ENCODE data around the gene UBE2E2.

UBE2E2 gene

DNA sequence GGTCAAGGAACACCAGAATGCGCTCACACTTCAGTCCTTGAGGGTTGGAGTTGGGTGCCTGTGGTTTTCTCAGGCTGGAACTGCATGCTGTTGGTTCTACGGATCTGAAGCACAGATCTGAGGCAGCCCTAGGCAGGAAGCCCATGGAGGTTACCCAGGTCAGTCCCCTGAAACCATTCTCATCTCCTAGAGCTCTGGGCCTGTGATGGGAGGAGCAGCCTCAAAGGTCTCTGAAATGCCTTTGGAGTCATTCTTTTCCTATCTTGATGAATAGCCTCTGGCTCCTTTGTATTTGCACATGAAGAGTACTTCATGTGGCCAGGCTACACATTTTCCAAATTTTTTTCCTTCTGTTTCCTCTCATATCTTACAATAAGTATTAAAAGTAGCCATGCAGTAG lies 423.3 kb downstream of the UBE2E2 start:
- Histone ChIP-seq H3K9me3 (no peaks in the 10 kb centered on the region), H3K36me3 (replicated peaks) (no peaks in the 10 kb centered on the region), H3K4me1 (no peaks in the 10 kb centered on the region), H3K27me3 (ENCODE audit: low read depth) (no peaks in the 10 kb centered on the region), H3K4me3 (no peak overlapping the region)
- no peak for DNase-seq (ENCODE audit: low spot score in 2 of 2)
- in situ Hi-C loops (cut with MboI; ENCODE audit: low sequenced_read_pairs): no loop called here

DNA sequence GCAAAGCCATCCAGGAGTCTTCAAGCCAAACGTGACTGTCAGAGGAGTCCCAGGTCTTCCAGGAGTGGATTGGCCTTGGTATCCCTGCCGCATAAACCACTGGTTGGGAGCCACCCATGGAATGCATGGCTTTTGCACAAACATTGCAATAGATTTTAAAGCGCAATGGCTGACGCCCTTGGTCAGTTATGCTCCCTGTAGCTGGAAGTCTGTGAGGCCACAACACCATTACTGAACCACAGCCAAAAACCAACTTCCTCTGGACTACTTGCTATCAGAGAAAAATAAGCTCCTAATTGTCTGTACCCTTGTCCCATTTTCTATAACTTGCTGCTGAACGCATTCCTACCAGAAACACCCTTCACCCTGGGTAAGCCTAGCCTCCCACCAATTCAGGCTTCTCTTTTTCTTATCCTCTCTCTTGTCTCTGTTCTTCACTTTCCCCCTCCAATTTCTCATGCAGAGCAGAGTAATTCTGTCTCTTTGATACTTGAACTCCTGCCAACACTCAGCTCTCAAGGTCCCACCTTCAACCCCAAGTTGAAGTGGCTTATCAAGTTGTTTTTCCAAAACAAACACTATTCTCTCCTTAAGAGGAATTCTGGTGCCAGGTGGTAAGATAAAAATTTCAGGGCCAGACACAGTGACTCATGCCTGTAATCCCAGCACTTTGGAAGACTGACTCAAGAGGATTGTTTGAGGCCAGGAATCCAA lies 426.2 kb downstream of the UBE2E2 start:
- Histone ChIP-seq H3K36me3 (replicated peaks) (no peaks in the 10 kb centered on the region), H3K27me3 (ENCODE audit: low read depth) (no peaks in the 10 kb centered on the region), H3K4me3 (no peak overlapping the region), H3K9me3 (no peaks in the 10 kb centered on the region), H3K4me1 (no peaks in the 10 kb centered on the region)
- in situ Hi-C loops (cut with MboI; ENCODE audit: low sequenced_read_pairs): no loop called here
- no peak for DNase-seq (ENCODE audit: low spot score in 2 of 2)

DNA sequence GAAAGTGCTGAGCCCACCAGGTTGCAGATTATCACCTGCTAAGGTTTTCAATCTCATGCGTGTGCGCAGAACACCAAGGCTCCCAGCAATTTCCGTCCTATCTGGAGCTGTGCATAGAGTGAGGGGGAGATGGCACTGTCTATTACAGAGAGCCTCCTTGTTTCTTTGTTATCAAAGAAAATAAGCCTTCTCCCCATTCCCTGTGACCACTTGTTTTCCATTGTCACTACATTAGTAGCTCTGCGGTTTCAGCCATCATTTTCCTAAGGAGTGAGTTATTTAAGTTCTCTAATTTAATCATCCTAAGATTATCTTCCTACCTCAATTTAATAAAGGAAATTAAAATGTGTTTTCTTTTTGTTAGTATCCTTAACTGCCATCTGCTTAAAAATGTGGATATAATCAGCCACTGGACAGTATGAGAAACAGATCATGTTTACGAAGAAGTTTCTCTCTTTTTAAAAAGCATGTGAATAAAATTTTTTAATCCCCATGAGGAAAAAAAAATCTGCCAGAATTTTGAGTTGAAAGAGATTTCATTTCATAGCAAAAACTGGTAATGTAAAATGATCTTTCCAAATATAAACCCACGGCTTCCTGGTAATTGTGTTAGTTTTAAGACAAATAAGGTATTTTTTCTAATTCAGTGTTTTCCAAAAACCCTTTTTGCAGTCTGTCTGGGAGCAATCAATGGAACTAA lies 430.3 kb downstream of the UBE2E2 start:
- no peaks in the 10 kb centered on the region for H3K36me3 ChIP-seq (replicated peaks)
- H3K9me3 ChIP-seq: no peaks in the 10 kb centered on the region
- H3K27me3 ChIP-seq (ENCODE audit: low read depth): no peaks in the 10 kb centered on the region
- no peaks in the 10 kb centered on the region for H3K4me1 ChIP-seq
- in situ Hi-C loops (cut with MboI; ENCODE audit: low sequenced_read_pairs): no loop called here
- no peak overlapping the region for H3K4me3 ChIP-seq
- DNase-seq (ENCODE audit: low spot score in 2 of 2): no peak

DNA sequence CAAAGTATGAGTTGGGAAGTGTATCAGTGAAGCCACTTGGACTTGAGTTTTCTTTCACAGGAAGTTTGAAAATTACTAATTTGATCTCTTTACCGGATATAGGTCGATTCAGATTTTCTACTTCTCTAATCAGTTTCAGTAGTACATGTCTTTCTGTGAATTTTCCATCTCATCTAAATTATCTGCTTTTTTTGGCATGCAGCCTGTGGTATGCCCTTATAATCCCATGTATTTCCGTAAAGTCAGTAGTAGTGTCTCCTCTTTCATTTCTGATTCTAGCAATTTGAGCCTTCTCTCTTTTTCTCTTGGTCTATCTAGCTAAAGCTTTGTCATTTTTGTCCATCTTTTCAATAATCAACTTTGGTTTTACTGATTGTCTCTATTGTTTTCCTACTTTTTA lies 434.2 kb downstream of the UBE2E2 start:
- Histone ChIP-seq H3K27me3 (ENCODE audit: low read depth) (no peaks in the 10 kb centered on the region), H3K4me3 (no peak overlapping the region), H3K36me3 (replicated peaks) (no peaks in the 10 kb centered on the region), H3K9me3 (no peaks in the 10 kb centered on the region), H3K4me1 (no peaks in the 10 kb centered on the region)
- in situ Hi-C loops (cut with MboI; ENCODE audit: low sequenced_read_pairs): no loop called here
- no peak for DNase-seq (ENCODE audit: low spot score in 2 of 2)

DNA sequence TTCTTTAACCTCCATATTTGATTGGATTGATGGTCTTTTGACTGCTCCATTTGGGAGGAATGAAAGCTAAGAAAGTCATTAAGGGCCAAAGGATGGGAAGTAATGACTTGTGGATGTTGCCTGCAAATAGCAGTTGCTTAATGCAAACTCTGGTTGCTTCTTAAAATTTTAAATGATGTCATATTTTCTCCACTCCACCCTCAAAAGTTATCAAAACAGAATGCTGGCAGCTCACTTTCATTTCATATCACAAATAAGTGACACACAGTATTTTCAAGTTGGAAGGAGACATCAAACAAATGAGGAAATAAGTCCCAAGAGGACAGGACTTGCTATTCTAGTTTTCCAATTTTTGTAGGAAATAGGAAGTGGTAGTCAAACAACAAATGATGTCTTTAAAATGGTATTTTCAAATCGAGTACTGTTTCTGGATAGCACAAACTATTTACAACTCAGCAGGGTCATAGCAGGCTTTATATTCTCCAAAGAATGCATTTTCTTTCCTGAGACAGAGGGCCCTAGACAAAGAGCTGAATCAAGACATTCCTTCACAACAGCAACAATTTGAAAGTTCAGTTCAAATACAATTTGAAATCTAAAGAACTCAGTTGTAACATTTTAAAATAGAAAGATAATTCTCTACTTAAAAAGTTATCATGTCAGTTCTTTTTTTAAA lies 437.5 kb downstream of the UBE2E2 start:
- Histone ChIP-seq H3K4me1 (peaks cover 17% of the 10 kb centered on the region), H3K4me3 (no peak overlapping the region), H3K9me3 (0 out of 2 replicates have a peak, but pooled peaks cover 4% of the 10 kb centered on the region), H3K36me3 (replicated peaks) (no peaks in the 10 kb centered on the region), H3K27me3 (ENCODE audit: low read depth) (no peaks in the 10 kb centered on the region)
- in situ Hi-C loops (cut with MboI; ENCODE audit: low sequenced_read_pairs): no loop called here
- no peak for DNase-seq (ENCODE audit: low spot score in 2 of 2)

Measured in HAP-1 (cell line).